ENCODE measurements around the gene CLCNKB. TPM values are rescaled to one million over a fixed set of nuclear protein-coding genes. Genes with fewer than 3 reads are reported as not detected.
A peak's percentile ranks its signal among the peaks of the same experiment; 100 is the strongest.

The CLCNKB gene
- total RNA-seq, 1 donor from 2014 or later, result 0.57 TPM

DNA sequence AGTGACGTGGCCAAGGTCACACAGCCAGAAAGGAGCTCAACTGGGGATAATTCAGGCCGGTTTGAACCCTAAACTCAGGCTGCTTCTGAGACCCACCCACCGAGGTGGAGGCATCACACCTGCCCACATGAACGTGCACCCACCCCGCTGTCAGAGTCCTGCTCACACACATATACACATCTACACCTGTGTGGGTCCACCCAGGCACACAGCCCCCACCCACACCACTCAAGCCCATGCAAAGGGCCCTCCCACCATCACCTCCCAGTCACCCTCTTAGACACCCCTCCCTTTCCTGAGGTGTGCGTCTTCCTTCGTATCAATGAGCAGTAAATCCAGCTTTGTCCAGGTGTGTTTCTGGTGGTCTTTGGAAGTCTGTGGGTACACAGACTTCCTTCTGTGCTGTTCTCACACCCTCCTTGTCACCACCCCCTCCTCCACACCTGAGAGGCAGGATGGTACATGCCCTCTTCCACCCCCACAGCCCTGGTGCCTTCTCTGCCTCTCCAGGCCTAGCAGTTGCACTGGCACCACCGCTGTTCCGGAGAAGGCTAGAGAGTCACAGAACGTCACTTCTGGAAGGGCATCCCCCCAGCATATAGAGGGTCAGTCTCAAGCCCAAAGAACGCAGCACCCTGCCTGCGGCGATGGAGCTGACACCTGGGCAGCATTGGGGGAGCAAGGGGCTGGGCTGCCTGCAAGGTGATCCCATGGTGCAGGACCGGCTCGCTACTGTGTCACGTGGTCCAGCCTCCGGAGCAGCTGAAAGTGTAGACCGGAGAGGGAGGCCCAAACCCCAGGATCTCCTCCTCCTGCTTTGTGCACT is 48.7 kb downstream of the CLCNKB start:
- Mint-ChIP-seq H3K4me1 (ENCODE audit: low read depth) (peaks cover 4% of the 10 kb centered on the region), H3K4me3 (ENCODE audit: unreplicated experiment) (no peak overlapping the region), H3K27ac (ENCODE audit: unreplicated experiment) (no peak overlapping the region), H3K27me3 (ENCODE audit: low read depth) (peaks cover 4% of the 10 kb centered on the region), H3K9me3 (ENCODE audit: low read depth) (no peaks in the 10 kb centered on the region), H3K36me3 (ENCODE audit: low read depth) (no peaks in the 10 kb centered on the region)
- TF ChIP-seq, protein P1, sequence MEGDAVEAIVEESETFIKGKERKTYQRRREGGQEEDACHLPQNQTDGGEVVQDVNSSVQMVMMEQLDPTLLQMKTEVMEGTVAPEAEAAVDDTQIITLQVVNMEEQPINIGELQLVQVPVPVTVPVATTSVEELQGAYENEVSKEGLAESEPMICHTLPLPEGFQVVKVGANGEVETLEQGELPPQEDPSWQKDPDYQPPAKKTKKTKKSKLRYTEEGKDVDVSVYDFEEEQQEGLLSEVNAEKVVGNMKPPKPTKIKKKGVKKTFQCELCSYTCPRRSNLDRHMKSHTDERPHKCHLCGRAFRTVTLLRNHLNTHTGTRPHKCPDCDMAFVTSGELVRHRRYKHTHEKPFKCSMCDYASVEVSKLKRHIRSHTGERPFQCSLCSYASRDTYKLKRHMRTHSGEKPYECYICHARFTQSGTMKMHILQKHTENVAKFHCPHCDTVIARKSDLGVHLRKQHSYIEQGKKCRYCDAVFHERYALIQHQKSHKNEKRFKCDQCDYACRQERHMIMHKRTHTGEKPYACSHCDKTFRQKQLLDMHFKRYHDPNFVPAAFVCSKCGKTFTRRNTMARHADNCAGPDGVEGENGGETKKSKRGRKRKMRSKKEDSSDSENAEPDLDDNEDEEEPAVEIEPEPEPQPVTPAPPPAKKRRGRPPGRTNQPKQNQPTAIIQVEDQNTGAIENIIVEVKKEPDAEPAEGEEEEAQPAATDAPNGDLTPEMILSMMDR (IDR thresholded peaks at IDR 0.05), result no peak
- peak; percentile 86 for DNase-seq (ENCODE audit: low spot score)

DNA sequence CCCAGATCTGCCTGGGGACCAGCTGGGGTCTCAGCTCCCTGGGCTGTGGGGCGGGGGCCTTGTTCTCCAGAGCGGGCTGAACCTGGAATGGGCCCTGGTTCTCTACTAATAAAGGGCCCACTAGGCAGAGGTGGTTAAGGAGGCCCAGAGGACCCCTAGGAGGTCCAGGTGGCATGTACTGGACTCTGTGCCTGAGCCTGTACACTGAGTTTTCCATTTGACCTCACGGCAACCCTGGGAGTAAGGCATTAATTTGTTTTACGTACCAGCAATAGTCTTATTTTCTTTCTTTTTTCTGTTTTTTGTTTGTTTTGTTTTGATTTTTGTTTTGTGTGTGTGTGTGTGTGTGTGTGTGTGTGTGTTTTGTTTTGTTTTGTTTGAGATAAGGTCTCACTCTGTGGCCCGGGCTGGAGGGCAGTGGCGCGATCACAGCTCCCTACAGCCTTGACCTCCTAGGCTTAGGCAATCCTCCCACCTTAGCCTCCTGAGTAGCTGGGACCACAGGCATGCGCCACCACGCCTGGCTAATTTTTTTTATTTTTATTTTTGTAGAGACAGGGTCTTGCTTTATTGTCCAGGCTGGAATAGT is 49.4 kb downstream of the CLCNKB start:
- no peak for DNase-seq (ENCODE audit: low spot score)
- Mint-ChIP-seq H3K36me3 (ENCODE audit: low read depth) (no peaks in the 10 kb centered on the region), H3K9me3 (ENCODE audit: low read depth) (no peaks in the 10 kb centered on the region)

DNA sequence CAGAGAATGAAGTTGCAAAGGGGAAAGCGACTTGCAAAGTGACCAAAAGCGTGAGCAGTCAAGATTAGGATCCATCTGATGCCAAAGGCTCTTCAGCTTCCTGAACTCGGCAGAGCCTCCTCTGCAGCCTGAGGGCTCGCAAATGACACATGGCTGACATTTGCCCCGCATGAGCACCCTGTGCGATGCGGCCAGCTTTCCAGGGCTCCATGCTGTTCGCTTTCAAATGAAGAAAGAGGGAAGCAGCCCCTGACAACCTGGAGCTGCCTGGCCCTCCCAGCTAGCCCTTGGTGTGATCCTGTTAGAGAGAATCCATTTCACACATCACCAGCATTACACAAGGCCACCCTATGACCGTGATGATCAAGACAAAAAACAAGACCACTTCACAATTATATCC is 50.0 kb downstream of the CLCNKB start:
- H3K36me3 Mint-ChIP-seq (ENCODE audit: low read depth), result no peaks in the 10 kb centered on the region
- H3K9me3 Mint-ChIP-seq (ENCODE audit: low read depth), result no peaks in the 10 kb centered on the region
- no peak overlapping the region for H3K4me3 Mint-ChIP-seq (ENCODE audit: unreplicated experiment)
- H3K27ac Mint-ChIP-seq (ENCODE audit: unreplicated experiment), result no peak overlapping the region
- TF ChIP-seq, protein P1 (IDR thresholded peaks at IDR 0.05), result no peak
- peaks cover 4% of the 10 kb centered on the region for H3K4me1 Mint-ChIP-seq (ENCODE audit: low read depth)
- DNase-seq (ENCODE audit: low spot score), result peak; percentile 36
- H3K27me3 Mint-ChIP-seq (ENCODE audit: low read depth), result peaks cover 4% of the 10 kb centered on the region

More for the DNA sequence above, 49.4 kb downstream of the CLCNKB start:
- H3K4me1 Mint-ChIP-seq (ENCODE audit: low read depth), result peaks cover 4% of the 10 kb centered on the region
- TF ChIP-seq, protein P1 (IDR thresholded peaks at IDR 0.05), result no peak
- peaks cover 4% of the 10 kb centered on the region for H3K27me3 Mint-ChIP-seq (ENCODE audit: low read depth)
- no peak overlapping the region for H3K4me3 Mint-ChIP-seq (ENCODE audit: unreplicated experiment)
- H3K27ac Mint-ChIP-seq (ENCODE audit: unreplicated experiment), result no peak overlapping the region

DNA sequence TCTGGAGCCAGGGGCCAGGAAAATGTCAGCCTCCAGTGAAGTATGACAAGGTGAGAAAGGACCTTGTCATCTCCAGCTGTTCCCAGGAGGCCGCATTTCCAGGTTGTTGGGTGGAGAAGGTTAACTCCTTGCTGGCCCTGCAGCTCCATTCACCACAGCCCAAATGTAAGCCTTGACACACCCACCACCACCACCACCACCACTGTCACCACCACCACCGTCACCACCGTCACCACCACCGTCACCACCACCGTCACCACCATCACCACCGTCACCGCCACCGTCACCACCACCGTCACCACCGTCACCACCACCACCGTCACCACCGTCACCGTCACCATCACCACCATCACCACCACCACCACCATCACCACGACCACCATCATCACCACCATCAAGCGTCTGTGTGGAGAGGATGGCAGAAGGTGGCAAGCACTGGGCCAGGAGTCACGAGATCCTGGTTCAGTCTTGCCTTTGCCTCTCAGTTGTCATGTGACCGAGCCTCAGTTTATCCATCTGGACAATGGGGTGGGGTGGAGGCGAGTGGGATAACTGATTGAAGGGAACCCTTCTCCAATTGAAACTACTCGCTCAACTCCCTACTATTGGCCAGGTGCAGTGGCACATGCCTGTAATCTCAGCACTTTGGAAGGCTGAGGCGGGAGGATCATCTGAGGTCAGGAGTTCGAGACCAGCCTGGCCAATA is 51.0 kb downstream of the CLCNKB start:
- Mint-ChIP-seq H3K27me3 (ENCODE audit: low read depth) (peaks cover 4% of the 10 kb centered on the region), H3K36me3 (ENCODE audit: low read depth) (no peaks in the 10 kb centered on the region), H3K9me3 (ENCODE audit: low read depth) (no peaks in the 10 kb centered on the region), H3K4me1 (ENCODE audit: low read depth) (no peaks in the 10 kb centered on the region), H3K27ac (ENCODE audit: unreplicated experiment) (no peak overlapping the region), H3K4me3 (ENCODE audit: unreplicated experiment) (no peak overlapping the region)
- TF ChIP-seq, protein P1 (IDR thresholded peaks at IDR 0.05), result no peak
- DNase-seq (ENCODE audit: low spot score), result peak; percentile 67

DNA sequence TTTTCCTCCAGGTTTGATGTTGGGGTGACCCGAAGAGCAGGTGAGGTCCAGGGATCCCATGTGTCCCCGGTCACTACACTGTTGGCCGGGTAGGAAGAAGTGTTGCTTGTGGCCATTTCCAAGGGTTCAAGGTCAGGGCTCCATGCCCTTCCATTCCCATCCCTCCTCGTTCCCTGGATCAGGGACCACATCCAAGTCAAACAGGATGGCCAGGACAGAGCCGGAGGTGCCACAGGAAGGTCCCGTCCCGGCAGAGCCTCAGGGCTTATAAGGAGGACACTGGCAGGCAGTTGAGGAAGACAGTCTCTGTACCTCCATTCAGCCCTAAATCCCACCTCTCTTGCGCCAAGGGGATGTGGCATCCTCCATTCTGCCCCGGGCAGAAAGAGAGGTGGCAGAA is 51.9 kb downstream of the CLCNKB start:
- Mint-ChIP-seq H3K9me3 (ENCODE audit: low read depth) (no peaks in the 10 kb centered on the region), H3K36me3 (ENCODE audit: low read depth) (peaks cover 1% of the 10 kb centered on the region), H3K27me3 (ENCODE audit: low read depth) (peaks cover 4% of the 10 kb centered on the region), H3K4me3 (ENCODE audit: unreplicated experiment) (no peak overlapping the region), H3K4me1 (ENCODE audit: low read depth) (no peaks in the 10 kb centered on the region), H3K27ac (ENCODE audit: unreplicated experiment) (no peak overlapping the region)
- TF ChIP-seq, protein P1 (IDR thresholded peaks at IDR 0.05), result no peak
- DNase-seq (ENCODE audit: low spot score), result no peak

Measured in chondrocyte (in vitro differentiated cells).